Muscle layer of colon (tissue), 2 donors: ENCODE results near the gene SS18L1.

Experiments
- H3K27ac ChIP-seq: one replicate; pipeline ENCODE4 v1.7.0; 2013; ENCODE audit warnings: low read depth, mild to moderate bottlenecking, low read length, moderate library complexity
- H3K27me3 ChIP-seq, 2 donors: one replicate each; pipeline ENCODE4 v1.7.0; 2013; ENCODE audit warnings: low read length in 2 of 2, mild to moderate bottlenecking in 2 of 2; ENCODE audit not compliant: insufficient read depth in 2 of 2, control insufficient read depth in 1 of 2
- H3K36me3 ChIP-seq: one replicate; pipeline ENCODE4 v1.7.0; 2013; ENCODE audit warnings: mild to moderate bottlenecking, low read length; ENCODE audit not compliant: insufficient read depth
- H3K4me1 ChIP-seq: one replicate; pipeline ENCODE4 v1.7.0; 2013; ENCODE audit warnings: mild to moderate bottlenecking, low read length; ENCODE audit not compliant: insufficient read depth
- H3K4me3 ChIP-seq, 2 donors: one replicate each; pipeline ENCODE4 v1.7.0; 2013; ENCODE audit warnings: low read length in 2 of 2, low read depth in 1 of 2, mild to moderate bottlenecking in 1 of 2, moderate library complexity in 1 of 2
- H3K9ac ChIP-seq: one replicate; pipeline ENCODE4 v1.7.0; 2013; ENCODE audit warnings: low read length
- H3K9me3 ChIP-seq: one replicate; pipeline ENCODE4 v1.7.0; 2013; ENCODE audit warnings: mild to moderate bottlenecking, low read length
- donor health status: abdominal sarcoma.
- donor health status: Adenocarcinoma of cecum.

SS18L1 gene

DNA sequence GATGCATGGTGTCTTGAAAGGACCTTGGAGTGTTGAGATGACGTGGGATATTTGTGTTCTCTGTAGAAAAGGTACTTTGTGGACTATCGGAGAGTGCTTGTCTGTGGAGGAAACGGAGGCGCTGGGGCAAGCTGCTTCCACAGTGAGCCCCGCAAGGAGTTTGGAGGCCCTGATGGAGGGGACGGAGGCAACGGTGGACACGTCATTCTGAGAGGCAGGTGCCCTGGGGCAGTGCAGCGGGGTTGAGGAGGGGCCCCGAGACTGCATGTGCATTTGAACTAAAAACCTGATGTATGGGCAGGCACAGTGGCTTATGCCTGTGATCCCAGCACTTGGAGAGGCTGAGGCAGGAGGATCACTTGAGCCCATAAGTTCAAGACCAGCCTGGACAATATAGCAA lies 52.2 kb downstream of the SS18L1 start:
- no peaks in the 10 kb centered on the region for H3K4me1 ChIP-seq
- H3K9ac ChIP-seq: no peak overlapping the region
- no peak overlapping the region for H3K4me3 ChIP-seq
- H3K9me3 ChIP-seq: no peaks in the 10 kb centered on the region
- H3K27ac ChIP-seq: no peak overlapping the region
- peaks cover 35% of the 10 kb centered on the region for H3K36me3 ChIP-seq
- H3K27me3 ChIP-seq: no peaks in the 10 kb centered on the region

DNA sequence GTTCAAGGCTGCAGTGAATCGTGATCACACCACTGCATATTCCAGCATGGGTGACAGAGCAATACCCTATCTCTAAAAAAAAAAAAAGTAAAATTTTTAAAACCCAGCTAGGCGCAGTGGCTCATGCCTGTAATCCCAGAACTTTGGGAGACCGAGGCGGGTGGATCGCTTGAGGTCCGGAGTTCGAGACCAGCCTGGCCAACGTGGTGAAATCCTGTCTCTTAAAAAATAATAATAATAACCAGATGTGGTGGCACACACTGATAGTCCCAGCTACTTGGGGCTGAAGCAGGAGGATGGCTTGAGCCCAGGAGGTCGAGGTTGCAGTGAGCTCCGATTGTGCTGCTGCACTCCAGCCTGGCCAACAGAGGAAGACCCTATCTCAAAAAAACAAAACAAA lies 52.7 kb downstream of the SS18L1 start:
- no peaks in the 10 kb centered on the region for H3K9me3 ChIP-seq
- no peaks in the 10 kb centered on the region for H3K27me3 ChIP-seq
- H3K9ac ChIP-seq: no peak overlapping the region
- H3K36me3 ChIP-seq: peaks cover 37% of the 10 kb centered on the region
- no peaks in the 10 kb centered on the region for H3K4me1 ChIP-seq
- H3K4me3 ChIP-seq: no peak overlapping the region
- no peak overlapping the region for H3K27ac ChIP-seq

DNA sequence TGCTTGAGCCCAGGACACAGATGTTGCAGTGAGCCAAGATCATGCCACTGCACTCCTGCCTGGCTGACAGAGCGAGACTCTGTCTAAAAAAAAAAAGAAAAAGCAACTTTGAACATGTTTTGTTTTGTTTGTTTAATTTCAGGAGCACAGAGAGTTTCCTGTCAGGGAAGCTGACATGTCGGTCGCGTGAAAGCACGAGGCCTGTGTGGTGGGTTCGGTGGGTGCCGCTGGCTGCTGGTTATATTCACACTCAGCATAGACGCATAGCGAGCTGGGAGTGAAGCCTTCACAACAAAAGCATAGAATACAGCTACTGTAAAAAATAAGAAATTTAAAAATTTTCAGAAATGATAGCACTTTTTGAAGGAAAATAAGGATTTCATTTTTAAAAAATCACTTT lies 53.7 kb downstream of the SS18L1 start:
- Histone ChIP-seq H3K36me3 (peaks cover 38% of the 10 kb centered on the region), H3K27ac (no peak overlapping the region), H3K9me3 (no peaks in the 10 kb centered on the region), H3K4me3 (no peak overlapping the region), H3K9ac (no peak overlapping the region), H3K27me3 (no peaks in the 10 kb centered on the region), H3K4me1 (no peaks in the 10 kb centered on the region)

DNA sequence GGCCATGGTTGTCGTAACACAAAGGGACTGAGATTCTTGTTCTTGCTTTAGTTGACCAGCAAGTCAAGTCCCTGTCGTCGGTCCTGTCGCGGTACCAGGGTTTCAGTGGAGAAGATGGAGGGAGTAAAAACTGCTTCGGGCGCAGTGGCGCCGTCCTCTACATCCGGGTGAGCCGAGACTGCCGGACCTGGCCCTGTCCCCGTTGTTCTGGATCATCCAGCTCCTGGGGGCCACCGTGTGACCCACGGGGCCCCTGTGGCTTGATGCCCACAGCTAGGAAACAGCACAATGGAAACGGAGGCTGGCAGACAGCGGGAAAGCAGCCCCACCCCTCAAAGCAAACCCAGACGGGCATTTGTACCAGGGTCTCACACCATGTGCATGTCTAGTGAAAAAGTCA lies 54.2 kb downstream of the SS18L1 start:
- peaks cover 40% of the 10 kb centered on the region for H3K36me3 ChIP-seq
- H3K27ac ChIP-seq: no peak overlapping the region
- no peaks in the 10 kb centered on the region for H3K27me3 ChIP-seq
- no peaks in the 10 kb centered on the region for H3K9me3 ChIP-seq
- no peaks in the 10 kb centered on the region for H3K4me1 ChIP-seq
- no peak overlapping the region for H3K4me3 ChIP-seq
- no peak overlapping the region for H3K9ac ChIP-seq

DNA sequence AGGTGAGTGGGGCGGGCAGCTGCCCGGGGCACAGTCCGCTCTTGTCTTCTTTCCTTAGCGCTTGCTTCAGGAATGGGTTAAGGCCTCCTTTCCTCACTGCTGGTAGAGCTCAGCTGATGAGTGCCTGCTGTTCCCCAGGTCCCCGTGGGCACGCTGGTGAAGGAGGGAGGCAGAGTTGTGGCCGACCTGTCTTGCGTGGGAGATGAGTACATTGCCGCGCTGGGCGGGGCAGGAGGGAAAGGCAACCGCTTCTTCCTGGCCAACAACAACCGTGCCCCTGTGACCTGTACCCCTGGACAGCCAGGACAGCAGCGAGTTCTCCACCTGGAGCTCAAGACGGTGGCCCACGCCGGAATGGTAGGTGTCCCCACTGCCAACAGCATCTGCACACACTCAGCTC lies 54.9 kb downstream of the SS18L1 start:
- Histone ChIP-seq H3K27ac (no peak overlapping the region), H3K4me1 (no peaks in the 10 kb centered on the region), H3K36me3 (peaks cover 47% of the 10 kb centered on the region), H3K9me3 (no peaks in the 10 kb centered on the region), H3K4me3 (no peak overlapping the region), H3K27me3 (no peaks in the 10 kb centered on the region), H3K9ac (no peak overlapping the region)

DNA sequence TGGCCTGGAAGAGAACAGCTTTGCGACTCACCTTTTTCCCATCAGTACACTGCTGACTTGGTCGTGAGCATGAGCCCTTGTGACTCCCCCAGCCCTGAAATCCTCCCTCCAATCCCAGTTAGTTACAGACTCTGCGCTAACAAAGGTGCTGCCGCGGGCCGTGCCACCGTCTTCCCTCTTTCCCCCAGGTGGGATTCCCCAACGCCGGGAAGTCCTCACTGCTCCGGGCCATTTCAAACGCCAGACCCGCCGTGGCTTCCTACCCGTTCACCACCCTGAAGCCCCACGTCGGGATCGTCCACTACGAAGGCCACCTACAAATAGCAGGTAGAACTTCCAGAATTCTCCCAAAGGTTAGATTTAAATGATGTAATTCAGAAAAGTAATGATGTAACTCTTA lies 55.4 kb downstream of the SS18L1 start:
- H3K27me3 ChIP-seq: no peaks in the 10 kb centered on the region
- H3K4me3 ChIP-seq: no peak overlapping the region
- peaks cover 48% of the 10 kb centered on the region for H3K36me3 ChIP-seq
- no peaks in the 10 kb centered on the region for H3K4me1 ChIP-seq
- no peaks in the 10 kb centered on the region for H3K9me3 ChIP-seq
- H3K27ac ChIP-seq: no peak overlapping the region
- H3K9ac ChIP-seq: no peak overlapping the region

DNA sequence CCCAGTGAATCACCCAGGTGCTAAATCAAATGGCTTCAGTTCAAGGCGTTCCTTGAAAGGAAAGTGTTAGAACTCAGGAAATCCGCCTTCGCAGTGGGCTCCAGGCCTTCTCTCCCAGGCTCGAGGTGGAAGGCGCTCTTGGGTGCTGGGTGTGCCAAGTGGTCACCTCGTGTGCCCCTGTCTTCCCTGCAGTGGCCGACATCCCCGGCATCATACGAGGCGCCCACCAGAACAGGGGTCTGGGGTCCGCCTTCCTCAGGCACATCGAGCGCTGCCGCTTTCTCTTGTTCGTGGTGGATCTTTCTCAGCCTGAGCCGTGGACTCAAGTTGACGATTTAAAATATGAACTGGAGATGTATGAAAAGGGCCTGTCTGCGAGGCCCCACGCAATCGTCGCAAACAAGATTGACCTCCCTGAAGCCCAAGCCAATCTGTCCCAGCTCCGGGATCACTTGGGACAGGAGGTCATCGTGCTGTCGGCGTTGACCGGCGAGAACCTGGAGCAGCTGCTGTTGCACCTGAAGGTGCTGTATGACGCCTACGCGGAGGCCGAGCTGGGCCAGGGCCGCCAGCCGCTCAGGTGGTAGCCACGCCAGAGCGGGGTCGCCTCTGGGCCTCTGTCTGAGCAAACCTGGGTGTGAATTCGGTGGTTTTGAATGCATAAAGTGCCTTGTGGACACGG lies 57.1 kb downstream of the SS18L1 start:
- Histone ChIP-seq H3K36me3 (peaks cover 48% of the 10 kb centered on the region), H3K4me1 (no peaks in the 10 kb centered on the region), H3K9ac (no peak overlapping the region), H3K4me3 (no peak overlapping the region), H3K9me3 (no peaks in the 10 kb centered on the region), H3K27me3 (no peaks in the 10 kb centered on the region), H3K27ac (no peak overlapping the region)

DNA sequence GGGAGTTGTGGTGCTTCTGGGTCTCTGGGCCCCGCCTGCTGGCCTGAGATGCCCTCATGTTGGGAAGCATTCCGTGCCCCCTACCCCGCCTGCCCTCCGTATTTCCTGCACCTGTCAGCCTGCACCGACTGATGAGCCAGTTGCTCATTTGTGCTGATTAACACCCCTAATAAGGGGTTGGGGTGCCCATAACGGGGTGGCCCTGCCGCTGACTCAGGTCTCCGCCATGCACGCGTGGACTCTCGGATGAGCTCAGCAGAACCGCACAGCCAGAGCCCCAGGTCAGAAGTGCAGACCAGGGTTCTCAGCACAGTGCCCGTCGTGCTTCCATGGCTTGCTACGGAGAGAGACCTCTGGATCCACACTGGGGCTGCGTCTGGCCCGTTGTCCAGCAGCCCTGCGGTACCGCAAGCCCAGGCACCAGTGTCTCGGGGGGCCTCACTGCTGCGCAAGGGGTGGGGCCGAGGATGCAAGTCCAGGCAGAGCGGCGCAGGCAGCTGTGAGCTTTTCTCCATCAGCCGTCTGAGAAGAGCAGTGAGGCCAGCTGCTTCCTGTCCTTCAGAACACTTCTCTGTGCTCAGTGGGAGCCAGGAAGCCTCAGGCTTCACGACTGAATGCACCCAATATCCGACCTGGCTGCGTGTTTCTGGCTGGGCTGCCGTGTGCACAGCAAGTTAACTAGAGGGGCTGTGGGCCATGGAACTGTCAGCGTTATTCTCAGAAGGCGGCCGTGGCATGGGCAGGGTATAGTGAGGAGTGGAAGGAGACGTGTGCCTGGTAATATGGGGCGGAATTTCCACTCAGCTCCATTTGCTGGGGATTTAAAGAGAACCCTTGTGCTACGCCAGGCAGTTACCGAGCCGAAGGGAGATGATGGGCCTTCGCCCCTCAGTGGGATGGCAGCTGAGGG lies 57.9 kb downstream of the SS18L1 start:
- Histone ChIP-seq H3K27me3 (no peaks in the 10 kb centered on the region), H3K9ac (no peak overlapping the region), H3K9me3 (no peaks in the 10 kb centered on the region), H3K4me3 (no peak overlapping the region), H3K36me3 (peaks cover 48% of the 10 kb centered on the region), H3K27ac (no peak overlapping the region), H3K4me1 (no peaks in the 10 kb centered on the region)

DNA sequence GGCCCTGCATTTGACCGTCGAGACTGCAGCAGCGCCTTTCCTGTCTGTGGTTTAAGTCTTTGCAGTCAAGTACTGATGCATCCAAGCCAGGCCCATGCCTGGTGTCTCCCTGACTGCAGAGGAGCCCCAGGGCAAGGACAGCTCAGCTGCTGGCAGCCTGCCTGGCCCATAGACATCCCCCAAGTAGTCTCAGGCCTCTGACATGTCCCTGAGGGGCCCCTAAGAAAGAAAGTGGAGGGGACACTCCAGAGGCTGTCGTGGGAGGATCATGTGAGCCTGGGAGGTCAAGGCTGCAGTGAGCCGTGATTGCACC lies 58.5 kb downstream of the SS18L1 start:
- Histone ChIP-seq H3K36me3 (peaks cover 48% of the 10 kb centered on the region), H3K27ac (no peak overlapping the region), H3K27me3 (no peaks in the 10 kb centered on the region), H3K9me3 (no peaks in the 10 kb centered on the region), H3K4me1 (no peaks in the 10 kb centered on the region), H3K9ac (no peak overlapping the region), H3K4me3 (no peak overlapping the region)

DNA sequence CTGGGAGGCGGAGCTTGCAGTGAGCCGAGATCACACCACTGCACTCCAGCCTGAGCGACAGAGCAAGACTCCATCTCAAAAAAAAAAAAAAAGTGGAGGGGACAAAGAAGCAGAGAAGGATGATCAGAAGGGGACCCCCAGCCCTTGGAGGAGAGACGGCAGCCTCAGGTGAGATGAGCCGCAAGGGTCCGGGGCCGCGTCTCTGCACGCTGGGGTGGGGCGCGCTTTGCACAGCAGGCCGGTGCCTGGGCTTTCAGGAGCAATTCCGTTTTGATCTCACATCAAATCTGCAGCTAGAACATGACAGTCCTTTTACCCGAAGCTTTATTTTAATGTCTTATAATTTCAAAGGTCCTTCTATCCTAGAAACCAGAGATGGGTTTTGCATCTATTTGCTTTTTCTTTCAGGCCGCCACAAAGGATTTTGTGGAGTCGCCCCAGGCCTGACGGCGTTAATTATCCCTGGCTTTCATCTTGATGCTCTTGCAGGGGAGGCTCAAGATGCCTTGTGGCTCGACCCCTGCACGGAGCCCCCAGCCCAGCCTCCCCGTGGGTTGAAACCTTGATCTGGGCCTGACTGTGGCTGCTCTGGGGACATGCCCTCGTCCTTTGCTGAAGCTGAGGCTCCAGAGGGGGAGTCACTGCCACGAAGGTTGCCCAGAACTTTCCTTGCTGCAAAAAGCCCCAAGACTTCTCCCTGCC lies 59.3 kb downstream of the SS18L1 start:
- H3K36me3 ChIP-seq: peaks cover 40% of the 10 kb centered on the region
- no peaks in the 10 kb centered on the region for H3K9me3 ChIP-seq
- H3K9ac ChIP-seq: no peak overlapping the region
- no peaks in the 10 kb centered on the region for H3K4me1 ChIP-seq
- no peak overlapping the region for H3K27ac ChIP-seq
- no peak overlapping the region for H3K4me3 ChIP-seq
- H3K27me3 ChIP-seq: no peaks in the 10 kb centered on the region

DNA sequence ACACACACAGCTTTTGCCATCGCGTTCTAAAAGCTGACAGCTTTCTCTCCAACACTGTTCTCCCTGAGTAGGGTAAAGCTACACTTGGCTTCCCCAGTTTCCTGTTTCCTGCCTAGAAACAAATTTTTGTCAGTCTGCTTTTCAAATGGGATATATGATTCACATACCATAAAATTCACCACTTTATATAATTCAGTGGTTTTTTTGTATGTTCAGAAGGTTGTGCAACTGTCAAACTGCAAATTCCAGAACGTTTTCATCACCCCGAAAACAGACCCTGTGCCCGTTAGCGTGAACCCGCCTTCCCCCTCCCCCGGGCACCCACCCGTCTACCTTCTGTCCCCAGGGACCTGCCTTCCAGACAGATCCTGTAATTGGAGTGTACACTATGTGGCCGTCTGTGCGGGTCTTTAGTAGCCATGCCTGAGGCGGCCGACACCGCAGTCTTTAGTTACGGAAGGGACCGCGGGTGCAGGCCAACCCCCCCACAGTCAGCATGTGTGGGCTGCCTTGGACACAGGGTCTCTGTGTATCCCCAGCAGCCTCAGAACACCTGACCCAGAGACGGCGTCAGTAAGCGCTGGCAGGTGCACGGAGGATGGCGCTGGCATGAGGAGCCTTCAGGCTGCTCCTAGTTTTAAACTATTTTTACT lies 59.9 kb downstream of the SS18L1 start:
- Histone ChIP-seq H3K9ac (no peak overlapping the region), H3K9me3 (no peaks in the 10 kb centered on the region), H3K36me3 (peaks cover 33% of the 10 kb centered on the region), H3K27ac (no peak overlapping the region), H3K4me3 (no peak overlapping the region), H3K27me3 (no peaks in the 10 kb centered on the region), H3K4me1 (no peaks in the 10 kb centered on the region)
